ENCODE results near the gene TRIM47.
"Not testable (repeated sequence)": the region's sequence is repeated elsewhere in the genome, so short reads cannot be mapped to it uniquely, and the experiment has no call there.

Gene TRIM47

DNA sequence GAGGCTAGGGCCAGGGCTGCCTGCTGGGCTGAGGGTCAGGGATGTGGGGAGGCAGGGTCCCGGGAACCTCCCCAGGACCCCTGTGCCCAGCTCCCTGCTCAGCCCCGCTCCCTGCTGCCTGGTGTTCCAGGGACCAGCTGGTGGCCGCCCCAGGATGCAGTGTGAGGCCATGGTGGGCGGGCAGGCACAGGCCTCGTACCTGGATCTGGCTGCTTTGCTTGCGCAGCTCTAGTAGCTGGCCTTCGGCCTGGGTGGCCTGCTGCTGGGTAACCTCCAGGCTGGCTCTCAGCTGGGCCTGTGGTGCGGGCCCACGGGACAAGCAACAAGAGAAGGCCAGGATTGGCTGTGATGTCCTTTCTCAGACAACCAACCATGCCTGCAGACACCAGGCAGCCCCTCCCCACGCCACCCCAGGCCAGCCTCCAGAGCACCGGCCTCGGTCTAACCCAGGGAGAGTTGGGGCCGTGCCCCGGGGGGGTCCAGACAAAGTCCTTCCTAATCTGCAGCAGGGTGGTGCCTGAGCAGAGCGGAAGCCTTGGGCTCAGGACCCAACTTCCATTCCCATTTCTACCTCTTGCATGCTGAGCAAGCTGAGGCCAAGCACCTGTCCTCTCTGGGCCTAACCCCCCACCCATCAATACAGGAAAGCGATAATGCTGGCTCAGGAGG lies 14.3 kb upstream of the TRIM47 start:
- DNase-seq (ENCODE audit: low spot score) (no peak), FAIRE-seq (no peak)

DNA sequence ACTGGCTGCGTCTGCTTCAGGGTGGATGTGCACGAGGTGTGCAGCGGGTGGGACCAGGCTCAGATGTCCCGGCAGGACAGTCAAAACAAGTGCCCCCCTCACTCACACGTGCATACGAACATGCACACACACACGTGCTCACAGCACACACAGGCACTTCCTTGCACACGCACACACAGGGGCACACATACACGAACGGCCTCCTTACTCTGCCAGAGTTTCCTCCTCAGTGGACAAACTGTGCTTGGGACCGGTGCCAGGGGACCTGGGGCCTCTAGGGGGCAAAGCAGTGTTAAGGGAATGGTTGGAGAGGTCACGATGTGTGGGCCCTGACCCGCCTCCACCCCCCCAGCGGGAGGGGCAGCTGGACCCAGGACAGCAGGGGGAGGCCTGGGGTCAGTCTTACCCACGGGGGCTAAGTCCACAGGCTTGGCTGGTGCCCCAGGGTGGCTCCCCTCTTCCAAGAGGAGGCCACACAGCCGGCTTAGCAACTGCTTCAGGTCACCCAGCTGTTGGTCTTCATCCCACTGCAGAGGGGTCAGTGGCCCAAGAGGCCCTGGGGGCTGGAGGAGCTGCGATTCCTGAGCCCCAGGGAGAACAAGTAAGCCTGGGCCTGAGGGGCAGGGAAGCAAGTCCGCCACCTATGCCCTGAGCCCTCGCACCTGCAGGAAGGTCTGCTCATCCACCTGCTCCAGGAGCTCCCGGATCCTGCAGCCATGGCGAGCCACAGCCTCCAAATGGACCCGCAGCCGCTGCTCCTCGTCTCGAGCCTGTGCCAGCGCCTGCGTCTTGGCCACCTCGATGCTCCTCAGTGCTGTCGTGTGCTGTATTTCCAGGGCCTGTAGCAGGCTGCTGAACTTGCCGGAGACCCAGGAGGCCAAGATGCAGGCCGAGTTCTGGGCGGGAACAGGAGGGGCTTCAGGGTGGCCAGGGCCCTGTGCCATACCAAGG lies 13.5 kb upstream of the TRIM47 start:
- FAIRE-seq (no peak), DNase-seq (ENCODE audit: low spot score) (no peak)

DNA sequence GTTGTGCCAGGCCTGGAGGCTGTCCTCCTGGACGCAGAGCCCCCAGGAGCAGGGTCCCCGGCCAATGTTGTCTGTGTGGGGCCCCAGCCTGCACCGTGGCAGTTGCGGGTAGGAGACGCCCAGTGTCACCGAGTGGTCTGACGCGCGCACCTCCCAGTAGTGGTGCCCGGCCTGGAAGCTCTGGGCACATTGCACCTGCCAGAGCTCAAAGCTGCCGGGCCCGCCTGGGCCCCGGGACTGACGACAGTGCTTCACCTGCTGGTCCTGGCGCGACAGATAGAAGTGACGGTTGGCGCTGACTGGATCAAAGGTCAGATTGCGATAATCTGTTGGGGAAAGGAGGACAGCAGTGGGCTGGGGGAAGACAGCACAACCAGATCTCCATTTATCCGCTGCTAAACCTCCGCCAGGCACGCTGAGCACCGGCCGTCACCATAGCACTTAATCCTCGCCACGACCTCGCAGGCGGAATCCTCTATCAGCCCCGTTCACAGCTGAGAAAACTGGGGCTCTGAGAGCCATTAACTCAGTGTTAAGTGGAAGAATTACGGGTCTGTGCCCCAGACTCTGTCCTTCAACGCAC lies 12.7 kb upstream of the TRIM47 start:
- FAIRE-seq (no peak), DNase-seq (ENCODE audit: low spot score) (no peak)

DNA sequence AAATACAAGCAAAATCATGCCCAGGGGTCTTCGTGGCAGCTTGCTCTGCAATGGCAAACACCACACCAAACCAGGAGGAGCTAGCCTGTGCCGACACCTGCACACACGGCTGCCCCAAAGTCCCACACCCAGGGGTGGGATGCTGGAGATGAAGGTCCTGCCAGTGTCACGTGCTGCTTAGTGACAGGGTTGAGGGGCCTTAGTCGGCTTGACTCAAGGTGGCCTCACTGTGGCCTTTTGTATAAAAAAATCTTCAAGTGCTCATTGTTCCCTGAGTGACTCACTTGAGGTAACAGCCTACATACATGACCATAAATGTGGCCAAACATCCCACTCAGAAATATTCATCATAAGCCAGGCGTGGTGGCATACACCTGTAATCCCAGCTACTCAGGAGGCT lies 11.1 kb upstream of the TRIM47 start:
- DNase-seq (ENCODE audit: low spot score) = no peak
- no peak for FAIRE-seq

DNA sequence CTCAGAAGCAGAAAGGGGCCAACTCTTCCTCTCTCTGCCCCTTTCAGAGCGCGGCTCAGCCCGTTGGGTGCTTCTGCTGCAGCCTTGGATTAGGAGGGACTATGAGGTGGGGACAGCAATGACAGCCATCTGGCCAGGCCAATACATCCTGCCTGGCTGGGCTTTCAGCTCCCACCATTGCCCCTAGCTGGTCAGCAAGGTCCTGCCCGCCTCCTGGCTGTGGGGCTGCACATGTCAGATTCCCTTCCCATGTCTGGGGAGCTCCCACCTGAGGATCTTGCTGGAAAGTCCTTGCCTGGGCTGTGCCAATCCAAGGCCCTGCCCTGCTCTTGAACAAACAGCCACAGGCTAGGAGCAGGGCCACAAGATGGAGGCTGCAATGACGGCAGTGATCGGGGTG lies 10.1 kb upstream of the TRIM47 start:
- FAIRE-seq (no peak), DNase-seq (ENCODE audit: low spot score) (no peak)

DNA sequence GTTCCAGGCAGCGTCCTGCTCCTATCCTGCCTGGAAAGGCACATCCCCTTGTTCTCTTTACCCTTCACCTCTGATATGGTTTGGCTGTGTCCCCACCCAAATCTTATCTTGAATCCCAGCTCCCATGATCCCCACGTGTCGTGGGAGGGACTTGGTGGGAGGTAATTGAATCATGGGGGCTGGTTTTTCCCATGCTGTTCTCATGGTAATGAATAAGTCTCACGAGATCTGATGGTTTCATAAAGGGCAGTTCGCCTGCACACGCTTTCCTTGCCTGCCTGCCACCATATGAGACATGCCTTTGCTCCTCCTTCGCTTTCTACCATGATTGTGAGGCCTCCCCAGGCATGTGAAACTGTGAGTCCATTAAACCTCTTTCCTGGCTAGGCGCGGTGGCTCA lies 7.5 kb upstream of the TRIM47 start:
- FAIRE-seq; DNase-seq (ENCODE audit: low spot score): not testable (repeated sequence)

DNA sequence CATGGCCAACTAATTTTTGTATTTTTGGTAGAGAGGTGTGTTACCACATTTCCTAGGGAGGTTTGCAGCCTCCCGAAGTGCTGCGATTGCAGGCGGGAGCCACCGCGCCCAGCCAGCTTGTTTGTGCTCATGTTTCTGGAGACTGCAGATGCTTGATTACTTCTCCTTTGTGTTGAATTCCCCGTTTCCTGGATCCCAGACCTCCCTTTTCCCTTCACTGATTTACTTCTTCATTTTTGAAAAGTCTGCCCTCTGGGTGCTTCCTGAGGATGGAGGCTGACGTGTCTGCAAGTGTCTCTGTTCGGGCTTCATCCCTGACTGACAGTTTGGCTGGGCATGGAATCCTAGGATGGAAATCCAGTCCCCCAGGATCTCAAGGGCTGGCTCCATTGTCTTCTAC lies 7.0 kb upstream of the TRIM47 start:
- no peak for DNase-seq (ENCODE audit: low spot score)
- FAIRE-seq = no peak

DNA sequence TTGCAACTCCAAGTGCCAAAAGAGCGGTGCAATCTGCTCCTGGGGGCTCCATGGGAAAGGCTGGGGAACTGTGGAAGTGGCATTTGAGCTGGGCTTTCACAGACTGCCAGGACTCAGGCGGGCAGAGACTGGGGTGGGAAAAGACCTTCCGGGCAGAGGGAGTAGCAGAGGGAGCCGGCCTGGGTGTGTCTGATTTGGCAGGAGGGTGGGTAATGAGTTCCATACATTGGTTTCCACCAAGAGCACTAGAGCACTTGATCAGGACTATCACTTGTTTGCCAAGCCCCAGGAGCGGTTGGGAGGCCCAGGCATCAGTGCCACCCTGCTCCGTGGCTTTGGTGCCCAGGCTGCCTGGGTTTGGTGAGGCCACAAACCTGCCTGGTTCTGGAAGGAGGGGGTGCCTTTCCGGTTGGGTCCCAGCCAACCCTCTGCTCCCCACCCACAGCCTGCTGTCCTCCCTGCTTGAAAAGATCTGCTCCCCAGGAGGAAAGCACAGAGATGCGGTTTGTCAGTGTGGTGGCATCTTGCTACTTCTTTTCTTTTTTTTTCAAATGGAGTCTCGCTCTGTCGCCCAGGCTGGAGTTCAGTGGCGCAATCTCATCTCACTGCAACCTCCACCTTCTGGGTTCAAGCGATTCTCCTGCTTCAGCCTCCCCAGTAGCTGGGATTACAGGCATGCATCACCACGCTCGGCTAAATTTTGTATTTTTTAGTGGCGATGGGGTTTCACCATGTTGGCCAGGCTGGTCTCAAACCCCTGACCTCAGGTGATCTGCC lies 3.5 kb upstream of the TRIM47 start:
- FAIRE-seq = no peak
- no peak for DNase-seq (ENCODE audit: low spot score)

DNA sequence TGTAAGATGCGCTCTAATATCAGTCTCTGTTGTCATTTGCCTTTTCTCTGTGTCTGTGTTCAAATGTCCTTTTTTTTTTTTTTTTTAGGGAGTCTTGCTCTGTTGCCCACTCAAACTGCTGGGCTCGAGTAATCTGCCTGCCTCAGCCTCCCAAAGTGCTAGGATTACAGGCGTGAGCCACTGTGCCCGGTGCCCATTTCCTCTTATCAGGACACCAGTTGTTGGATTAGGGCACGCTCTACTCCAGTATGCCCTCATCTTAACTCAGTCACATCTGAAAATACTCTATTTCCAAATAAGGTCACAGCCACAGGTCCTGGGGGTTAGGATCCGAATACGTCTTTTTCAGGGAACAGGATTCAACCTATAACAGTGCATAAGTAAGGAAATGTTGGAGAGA lies 1.9 kb upstream of the TRIM47 start:
- no peak for DNase-seq (ENCODE audit: low spot score)
- FAIRE-seq = no peak

DNA sequence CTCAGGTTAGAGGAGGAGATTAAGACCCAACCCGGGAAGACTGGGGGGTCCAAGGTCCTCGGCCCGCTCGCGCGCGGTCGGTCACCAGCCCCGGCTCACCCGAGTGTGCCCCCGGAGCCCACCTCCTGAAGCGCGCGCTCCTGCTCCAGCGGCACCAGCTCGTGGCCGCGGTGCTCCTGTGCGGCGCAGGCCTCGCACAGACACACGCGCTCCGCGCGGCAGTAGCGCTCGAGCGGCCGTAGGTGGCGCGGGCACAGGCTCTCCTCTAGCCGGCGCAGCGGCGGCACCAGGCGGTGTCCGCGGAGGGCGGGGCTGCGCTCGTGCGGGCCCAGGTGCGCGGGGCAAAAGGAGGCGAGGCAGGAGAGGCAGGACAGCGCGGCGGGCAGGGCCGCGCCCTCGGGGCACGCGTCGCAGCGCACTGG lies 618 bp downstream of the TRIM47 start:
- FAIRE-seq = no peak
- peak; percentile 52 for DNase-seq (ENCODE audit: low spot score)

DNA sequence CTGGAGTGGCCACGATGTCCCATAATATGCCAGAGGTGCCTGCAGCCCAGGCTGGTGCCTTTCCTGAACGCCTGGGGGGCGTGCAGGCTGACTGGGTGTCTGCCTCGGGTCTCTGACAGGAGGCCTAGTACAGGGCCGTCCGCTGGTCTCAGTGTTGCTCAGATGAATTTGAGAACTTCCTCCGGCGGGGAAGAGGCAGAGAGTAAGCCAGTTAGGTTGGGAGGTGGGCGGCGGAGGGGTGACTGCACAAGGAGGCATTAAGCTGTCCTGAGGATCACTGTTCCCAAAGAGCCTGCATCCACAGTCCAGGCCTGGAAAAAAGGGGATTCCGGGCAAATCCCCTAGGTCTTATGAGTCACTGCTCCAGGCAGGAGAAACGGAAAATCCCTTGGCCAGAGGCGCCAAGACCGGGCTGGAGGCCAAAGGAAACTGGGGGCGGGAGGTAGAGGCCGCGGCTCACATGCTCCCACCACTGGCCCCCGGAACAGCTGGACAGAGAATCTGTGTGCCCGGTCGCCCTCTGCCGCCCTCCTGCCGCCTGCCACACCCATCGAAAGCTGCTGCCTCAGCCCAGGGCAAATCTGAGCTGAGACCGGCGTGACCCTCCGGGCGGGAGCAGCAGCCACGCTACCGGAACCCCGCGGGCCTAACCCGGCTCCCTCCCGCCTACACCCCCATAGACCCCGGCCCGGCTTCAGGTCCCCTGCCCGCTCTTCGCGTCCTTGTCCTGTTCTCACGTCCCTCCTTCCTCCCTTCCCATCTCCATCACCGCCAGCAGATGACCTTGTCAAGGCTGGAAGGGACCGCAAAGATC lies 1.2 kb downstream of the TRIM47 start:
- peak; percentile 97 for DNase-seq (ENCODE audit: low spot score)
- peak; percentile 89 for FAIRE-seq

DNA sequence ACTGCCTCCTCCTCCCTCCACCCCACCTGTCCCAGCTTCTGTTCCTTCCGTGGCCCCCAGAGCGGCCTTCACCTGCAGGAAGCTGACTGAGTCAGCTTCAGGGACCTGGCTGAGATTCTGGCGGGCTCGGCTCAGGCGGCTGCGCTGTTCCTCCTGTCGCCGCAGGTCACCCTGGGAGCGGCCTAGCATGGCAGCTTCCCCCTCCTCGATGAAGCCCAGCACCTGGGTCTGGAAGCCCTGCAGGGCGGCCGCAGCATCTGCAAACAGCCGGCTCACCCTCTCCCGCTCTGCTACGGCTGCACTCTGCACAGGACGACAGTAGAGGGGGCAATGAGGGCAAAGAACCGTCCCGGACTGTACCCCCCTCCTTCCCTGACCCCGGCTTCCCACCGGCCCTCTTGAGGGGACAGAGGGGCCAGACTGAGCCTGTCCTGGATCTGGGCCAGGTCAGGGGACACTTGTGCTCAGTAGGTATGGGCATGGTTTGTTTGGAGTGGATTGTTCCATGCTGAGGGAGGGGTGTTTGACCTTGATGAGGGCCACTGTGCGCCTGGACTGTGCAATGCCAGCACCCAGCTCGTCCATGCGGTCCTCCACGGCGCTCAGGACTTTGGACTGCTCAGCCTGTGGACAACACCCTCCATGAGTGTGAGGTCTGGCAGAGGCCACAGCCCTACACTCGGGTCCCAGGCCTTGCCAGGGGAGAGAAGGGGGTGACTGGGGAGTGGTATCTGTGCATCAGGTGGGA lies 2.0 kb downstream of the TRIM47 start:
- FAIRE-seq (no peak), DNase-seq (ENCODE audit: low spot score) (peak; percentile 82)

DNA sequence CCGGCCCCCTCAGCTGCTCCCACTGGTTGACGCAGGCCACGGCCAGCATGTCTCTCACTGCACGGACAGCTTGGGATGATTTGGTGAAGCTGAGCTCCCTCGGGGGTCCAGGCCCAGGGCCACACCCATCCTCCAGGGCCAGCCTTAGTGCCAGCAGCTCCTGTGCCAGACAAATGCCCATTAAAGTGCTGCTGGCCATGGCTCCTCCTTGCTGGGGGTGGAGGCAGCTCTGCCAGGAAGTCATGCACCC lies 2.5 kb downstream of the TRIM47 start:
- DNase-seq (ENCODE audit: low spot score) = no peak
- peak; percentile 10 for FAIRE-seq

DNA sequence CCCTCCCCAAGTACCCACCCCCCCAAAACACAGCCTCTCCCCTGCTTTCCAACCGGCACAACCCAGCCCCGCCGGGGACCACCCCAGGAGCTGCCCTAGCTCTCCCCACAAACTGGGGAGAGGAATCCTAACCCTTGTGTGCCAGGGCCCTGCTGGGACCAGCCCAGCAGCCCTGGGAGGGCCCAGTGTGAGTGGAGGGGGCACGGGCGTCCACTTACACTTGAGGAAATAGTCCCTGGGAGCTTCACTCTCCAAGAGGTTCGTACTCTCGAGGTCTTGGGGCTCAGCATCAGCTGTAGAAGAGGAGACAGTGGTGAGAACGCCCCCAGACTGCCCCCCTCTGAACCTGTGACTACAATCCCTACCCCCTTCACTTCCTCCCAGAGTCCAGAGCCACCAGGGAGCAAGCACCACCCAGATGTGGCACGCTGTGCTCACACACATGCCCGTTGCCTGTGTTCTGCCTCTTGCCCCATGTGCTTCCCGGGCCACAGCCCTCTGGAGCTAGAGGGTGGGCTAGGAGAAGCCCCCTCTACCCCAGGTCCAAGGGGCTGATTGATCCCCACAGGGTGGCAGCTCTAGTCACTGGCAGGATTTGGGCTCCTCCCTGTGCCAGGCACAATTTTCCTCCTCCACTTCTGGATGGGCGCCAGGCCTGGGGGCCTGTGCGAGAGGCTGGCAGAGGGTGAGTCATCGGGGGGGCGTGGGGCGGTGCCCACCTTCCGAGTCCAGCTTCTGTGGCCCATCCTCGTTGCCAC lies 3.0 kb downstream of the TRIM47 start:
- DNase-seq (ENCODE audit: low spot score) (peak; percentile 40), FAIRE-seq (no peak)

DNA sequence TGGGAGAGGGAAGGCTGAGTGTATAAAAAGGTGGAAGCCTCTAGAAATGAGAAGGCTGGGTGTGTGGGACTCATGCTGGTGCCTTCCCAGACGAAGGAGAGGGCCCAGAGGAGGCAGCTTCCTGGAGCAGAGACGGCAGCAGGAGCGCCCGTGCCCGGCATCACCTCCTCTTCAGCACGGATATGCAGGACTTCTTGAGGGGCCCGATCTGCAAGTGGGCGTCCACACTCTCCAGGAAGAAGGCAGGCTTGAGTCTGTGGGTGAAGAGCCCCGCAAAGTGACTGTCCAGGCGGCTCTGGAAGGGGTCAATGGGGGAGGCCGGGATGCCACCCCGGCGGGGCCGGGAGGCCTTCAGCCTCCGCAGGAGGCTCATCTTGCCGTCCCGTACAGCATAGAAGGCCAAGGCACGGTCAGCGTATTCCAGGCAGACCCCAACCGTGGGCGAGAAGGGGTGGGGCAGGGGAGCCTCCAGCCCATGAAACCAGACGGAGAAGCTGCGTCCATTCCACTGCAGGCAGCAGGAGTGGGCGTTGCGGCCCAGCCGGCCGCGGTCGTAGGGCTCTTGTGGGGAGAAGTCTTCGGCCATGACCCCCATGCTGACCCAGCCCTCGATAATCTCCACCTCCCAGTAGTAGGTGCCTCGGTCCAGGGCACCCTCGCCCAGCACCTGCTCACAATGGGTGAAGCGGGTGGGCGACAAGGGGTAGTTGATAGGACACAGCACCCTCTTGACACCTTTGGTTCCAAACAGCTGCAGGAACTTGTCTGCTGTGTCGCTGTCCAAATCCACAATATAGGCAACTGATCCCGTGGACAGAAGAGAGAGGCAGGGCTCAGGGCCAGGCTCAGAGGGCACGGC lies 3.8 kb downstream of the TRIM47 start:
- no peak for DNase-seq (ENCODE audit: low spot score)
- no peak for FAIRE-seq

DNA sequence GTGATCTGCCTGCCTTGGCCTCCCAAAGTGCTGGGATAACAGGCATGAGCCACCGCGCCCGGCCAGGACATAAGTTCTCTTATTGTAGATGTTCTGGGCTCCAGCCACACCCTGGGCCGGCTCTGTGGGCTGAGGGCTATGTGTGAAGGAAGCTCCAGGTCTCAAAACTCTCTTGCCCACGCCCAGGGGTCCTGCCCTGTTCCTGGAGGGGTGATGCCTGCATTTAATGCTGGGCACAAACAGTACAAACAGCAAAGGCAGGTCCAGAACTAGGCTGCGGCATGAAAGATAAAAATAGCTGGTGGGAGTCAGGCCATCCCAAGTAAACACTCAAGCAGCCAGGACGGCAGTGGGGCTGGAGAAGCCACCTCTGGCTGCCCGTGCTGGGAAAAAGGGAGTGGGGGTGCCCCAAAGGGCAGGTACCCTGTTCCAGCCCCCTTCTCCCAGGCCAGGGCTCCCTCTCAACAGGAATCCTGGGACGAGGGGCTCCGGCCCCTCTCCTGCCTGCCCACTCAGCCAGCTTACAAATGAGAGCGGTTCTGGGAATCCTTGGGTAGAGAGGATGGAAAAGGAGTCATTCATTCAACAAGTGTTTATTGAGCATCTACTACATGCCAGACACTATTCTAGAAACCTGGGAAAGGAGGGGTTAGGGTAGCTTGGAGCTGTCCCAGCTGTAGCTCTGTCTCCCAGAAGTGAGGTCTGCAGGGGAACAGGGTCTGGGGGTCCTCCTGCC lies 4.6 kb downstream of the TRIM47 start:
- FAIRE-seq = no peak
- no peak for DNase-seq (ENCODE audit: low spot score)

DNA sequence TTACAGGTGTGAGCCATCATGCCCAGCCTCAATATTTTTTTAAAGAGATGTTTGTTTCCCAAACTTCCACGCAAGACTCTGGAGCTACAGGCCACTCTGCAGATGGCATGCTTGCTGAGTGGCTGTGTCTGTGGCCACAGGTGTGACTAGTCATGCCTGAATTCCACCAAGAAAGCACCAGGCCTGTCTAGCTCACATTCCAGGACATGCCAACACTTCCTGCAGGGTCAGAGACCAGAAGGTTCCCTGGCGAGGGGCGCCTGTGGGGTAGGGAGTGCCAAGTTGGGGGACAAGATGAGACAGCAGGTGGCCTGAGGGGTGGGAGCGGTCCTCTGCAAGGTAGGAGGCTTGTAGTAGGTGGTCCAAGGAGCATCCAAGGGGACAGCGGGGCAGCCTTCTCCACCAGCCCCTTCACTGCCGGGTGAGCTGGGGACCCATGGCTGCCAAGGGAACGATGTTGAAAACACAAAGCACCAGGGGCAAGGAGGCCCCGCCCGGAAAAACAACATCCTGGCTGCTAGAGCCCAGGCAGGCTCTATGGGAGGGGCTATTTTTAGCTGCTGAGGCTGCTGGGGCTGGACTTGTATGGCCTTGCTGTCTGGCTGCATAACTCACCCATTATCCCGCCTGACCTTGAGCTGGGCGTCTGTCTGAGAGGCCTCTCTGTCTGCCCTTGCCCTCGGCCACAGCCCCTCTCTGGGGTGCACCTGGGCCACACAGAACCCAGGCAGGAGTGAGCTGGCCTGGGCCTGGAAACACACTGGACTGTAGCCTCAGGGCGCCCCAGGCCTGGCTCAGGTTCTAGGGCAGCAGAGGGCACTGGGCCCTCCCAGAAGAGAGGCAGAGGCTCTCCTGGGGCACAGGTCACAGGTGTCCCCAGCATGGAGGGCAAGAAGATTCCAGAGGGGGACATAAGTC lies 5.7 kb downstream of the TRIM47 start:
- no peak for FAIRE-seq
- DNase-seq (ENCODE audit: low spot score) = peak; percentile 65

Measured in RCC 7860 (cell line).